ENCODE measurements around the gene CCDC106.

CCDC106 gene

DNA sequence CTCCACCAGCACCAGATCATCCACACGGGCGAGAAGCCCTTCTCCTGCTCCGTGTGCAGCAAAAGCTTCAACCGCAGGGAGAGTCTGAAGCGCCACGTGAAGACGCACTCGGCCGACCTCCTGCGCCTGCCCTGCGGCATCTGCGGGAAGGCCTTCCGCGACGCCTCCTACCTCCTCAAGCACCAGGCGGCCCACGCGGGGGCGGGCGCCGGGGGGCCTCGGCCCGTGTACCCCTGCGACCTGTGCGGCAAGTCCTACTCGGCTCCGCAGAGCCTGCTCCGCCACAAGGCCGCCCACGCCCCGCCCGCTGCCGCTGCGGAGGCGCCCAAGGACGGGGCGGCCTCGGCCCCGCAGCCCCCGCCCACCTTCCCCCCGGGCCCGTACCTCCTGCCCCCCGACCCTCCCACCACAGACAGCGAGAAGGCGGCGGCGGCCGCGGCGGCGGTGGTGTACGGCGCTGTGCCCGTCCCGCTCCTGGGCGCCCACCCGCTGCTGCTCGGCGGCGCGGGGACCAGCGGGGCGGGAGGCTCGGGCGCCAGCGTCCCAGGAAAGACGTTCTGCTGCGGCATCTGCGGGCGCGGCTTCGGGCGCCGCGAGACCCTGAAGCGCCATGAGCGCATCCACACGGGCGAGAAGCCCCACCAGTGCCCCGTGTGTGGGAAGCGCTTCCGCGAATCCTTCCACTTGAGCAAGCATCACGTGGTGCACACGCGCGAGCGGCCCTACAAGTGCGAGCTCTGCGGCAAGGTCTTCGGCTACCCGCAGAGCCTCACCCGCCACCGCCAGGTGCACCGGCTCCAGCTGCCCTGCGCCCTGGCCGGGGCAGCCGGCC lies 33.1 kb upstream of the CCDC106 start:
- DNase-seq: no peak

DNA sequence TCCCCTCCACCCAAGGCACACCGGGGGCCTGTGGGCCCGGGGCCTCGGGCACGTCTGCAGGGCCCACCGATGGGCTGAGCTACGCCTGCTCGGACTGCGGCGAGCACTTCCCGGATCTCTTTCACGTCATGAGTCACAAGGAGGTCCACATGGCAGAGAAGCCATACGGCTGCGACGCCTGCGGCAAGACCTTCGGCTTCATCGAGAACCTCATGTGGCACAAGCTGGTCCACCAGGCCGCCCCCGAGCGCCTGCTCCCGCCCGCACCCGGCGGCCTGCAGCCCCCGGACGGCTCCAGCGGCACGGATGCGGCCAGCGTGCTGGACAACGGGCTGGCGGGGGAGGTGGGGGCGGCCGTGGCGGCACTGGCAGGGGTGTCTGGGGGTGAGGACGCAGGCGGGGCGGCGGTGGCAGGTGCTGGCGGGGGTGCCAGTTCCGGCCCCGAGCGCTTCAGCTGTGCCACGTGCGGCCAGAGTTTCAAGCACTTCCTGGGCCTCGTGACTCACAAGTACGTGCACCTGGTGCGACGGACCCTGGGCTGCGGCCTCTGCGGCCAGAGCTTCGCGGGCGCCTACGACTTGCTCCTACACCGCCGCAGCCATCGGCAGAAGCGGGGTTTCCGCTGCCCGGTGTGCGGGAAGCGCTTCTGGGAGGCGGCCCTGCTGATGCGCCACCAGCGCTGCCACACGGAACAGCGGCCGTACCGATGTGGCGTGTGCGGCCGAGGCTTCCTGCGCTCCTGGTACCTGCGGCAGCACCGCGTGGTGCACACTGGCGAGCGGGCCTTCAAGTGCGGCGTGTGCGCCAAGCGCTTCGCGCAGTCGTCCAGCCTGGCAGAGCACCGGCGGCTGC lies 32.2 kb upstream of the CCDC106 start:
- DNase-seq: no peak

DNA sequence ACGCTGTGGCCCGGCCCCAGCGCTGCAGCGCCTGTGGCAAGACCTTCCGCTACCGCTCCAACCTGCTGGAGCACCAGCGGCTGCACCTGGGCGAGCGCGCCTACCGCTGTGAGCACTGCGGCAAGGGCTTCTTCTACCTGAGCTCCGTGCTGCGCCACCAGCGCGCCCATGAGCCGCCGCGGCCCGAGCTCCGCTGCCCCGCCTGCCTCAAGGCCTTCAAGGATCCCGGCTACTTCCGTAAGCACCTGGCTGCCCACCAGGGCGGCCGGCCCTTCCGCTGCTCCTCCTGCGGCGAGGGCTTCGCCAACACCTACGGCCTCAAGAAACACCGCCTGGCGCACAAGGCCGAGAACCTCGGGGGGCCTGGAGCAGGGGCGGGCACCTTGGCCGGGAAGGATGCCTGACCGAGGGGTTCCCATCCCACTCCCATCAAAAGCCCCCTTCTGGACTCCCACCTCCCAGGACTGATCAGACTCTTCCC lies 31.6 kb upstream of the CCDC106 start:
- DNase-seq: no peak

DNA sequence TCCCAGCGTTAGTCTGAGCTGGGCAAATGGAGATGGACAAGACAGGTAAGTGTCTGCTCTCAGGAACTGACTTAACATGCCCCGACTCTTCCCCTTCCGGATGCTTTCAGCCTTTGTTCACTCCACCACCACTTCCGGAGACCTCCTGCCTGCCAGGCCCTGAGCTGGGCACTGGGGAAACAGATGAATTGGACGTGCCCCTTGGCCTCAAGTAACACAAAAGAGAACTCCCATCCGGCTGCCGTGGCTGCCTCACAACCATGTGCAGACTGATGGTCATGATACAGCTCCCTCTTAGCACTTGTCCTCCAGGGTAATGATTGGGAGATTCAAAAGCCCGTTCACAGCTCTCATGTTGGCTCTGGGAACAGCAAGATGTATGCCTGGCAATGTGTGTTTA lies 30.6 kb upstream of the CCDC106 start:
- DNase-seq: no peak

DNA sequence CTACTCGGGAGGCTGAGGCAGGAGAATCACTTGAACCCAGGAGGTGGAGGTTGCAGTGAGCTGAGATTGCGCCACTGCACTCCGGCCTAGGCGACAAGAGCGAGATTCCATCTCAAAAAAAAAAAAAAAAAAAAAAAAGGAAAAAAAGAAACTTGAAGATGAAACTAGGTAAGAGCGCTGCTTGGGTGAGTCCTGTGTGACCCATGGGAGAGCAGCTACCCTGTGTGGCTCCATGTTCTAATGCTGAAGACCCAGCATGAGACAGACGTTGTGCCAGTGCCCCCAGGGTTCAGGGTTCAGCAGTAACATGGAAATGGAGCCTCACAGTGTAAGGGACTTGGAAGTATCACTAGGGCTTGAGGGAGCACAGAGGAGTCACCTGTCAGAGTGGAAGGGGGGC lies 29.6 kb upstream of the CCDC106 start:
- no peak for DNase-seq

DNA sequence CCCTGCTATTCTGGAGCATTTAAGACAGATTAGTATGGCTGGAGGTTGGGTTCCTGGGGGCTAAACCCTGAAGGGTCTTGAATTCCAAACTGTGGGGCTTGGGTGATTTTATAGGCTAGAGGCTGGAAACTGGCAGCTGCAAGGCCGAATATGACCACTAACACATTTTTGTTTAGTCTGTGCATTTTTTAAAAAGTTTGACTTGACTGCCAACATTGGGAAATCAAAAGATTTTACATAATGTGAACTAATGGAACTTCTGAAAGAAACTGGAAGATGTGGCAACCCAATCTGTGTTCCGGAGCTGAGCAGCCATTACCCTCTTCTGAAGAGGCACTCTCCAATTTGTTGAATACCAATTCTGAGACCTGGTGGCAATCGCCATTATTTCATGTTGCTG lies 28.7 kb upstream of the CCDC106 start:
- no peak for DNase-seq

DNA sequence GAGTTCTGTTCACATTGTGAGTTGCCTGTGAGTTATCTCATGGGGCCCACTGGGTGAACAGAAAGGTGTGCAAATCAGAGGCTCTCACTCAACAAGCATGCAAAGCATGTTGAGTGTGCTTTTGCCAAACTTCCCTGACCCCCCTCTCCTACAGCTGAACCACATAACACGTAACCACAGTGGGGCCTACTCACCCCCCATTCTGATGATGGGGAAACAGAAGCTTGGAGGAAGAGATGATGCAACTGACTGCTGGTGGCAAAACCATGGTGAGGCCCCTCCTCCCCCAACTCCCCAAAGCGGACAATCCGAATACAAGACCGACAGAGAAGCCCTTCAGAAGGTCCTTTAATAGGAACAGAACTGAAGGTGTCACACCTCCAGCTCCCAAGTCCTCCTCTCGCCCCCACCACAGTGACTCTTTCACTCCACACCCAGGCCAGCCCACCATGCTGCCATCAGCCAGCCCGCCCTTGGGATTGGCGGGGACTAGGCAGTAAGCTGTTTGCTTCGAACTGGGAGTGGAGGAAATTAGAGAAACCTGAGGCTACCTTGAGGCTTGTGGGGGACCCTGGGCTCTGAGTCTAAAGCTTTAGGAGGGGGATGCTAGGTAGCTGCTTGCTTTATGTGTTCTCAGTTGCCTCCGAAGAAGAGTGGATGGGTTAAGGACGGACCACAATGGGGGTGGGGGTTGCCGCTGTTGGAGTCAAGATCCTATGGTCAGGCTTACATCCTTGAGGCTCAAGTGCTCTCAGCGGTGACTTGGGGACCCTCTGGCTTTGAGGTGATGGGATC lies 27.4 kb upstream of the CCDC106 start:
- DNase-seq: no peak

DNA sequence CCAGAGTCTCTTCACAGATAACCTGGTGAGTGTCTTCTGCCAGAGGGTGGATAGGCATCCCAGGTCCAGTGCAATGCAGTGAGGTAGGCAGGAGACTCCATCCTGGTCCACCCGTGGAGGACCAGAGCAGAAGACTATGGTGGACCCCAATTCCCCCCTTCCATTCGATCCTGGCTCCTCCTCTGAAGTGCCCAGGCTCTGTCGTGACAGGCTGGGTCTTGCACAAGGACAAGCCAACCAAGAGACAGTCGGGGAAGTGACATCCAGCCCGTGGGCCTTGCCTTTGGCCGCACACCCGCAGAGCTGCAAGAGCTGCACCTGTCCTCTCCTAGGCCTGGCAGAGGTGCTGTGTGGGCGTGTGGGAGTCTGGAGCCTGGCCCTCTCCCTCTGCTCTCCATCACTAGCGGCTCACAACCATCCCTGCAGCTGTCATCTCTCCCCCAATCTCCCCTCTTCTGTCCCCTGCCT lies 26.8 kb upstream of the CCDC106 start:
- DNase-seq: no peak

DNA sequence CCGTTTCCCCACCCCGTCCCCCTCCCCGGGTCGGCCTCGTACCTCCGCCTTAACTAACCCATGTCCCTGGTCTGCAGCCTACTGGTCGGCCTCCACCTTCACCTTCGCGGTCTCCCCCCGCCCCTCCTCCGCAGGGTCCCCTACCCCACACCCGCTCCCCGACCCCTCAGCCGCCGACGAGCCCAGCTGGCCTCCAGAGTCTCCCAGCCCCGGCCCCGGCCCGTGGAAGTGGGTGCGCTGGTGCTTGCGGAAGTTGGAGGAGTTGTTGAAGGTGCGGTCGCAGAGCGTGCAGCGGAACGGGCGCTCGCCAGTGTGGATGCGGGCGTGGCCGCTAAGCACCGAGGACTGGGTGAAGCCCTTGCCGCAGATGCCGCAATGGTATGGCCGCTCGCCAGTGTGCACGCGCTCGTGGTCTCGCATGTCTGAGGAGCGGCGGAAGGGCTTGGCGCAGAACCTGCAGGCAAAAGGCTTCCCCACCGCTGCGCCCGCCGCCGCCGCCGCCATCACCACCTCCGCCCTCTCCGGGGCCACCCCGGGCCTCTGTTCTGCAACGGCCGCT lies 26.3 kb upstream of the CCDC106 start:
- DNase-seq: no peak

DNA sequence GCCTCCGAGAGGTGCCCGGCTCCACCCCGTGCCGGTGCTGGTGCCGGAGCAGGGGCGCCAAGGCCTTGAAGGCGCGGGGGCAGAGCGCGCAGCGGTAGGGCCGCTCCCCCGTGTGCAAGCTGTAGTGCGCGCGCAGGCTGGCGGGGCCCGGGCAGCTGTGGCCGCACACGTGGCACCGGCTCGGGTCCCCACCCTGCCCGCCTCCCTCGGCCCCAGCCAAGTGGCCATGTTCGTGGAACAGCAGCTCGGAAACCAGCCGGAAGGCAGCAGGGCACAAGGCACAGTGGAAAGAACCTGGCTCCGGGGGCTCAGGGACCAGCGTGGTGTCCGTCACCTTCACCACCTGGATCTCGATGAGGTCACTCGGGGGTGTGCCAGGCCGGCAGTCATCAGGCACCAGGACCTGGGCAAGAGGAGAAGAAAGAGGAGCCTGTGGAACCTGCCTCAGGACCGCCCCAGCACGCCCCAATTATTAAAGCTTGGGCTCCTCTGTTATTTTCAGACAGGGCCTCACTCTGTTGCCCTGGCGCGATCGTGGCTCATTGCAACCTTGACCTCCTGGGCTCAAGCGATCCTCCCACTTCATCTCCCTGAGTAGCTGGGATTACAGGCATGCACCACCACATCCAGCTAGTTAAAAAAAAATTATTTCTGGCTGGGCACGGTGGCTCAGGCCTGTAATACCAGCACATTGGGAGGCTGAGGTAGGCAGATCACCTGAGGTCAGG lies 25.6 kb upstream of the CCDC106 start:
- no peak for DNase-seq

DNA sequence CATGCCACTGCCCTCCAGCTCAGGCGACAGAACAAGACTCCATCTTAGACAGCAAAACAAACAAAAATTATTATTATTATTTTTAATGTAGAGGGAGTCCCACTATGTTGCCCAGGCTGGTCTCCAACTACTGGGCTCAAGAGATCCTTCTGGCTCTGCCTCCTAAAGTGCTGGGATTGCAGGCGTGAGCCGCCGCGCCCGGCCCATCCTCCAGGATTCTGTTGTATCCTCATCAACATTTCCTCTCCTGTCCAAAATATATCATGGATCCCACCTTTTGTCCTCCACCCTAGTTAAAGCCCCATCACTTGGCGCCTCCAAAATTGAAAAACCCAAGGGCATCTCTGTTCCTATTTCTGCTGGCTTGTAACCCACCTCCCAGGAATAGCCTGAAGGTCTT lies 24.9 kb upstream of the CCDC106 start:
- DNase-seq: no peak

DNA sequence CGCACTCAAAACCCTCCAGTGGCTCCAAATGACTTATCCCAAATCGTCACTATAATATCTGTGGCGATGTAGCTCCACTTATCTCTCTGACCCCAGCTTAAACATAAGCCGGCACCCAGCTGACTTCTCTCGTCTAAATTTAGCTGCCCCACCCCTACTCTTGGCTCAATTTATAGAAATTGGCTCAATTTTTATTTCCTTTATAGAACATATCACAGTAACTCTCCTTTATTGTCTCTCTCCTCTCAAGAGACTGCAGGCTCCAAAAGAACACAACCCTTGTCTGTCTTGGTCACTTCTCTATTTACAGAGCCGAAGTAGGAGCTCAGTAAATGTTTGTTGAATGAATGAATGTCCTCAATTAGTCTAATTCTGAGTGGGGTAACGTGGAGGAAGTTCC lies 24.5 kb upstream of the CCDC106 start:
- no peak for DNase-seq

DNA sequence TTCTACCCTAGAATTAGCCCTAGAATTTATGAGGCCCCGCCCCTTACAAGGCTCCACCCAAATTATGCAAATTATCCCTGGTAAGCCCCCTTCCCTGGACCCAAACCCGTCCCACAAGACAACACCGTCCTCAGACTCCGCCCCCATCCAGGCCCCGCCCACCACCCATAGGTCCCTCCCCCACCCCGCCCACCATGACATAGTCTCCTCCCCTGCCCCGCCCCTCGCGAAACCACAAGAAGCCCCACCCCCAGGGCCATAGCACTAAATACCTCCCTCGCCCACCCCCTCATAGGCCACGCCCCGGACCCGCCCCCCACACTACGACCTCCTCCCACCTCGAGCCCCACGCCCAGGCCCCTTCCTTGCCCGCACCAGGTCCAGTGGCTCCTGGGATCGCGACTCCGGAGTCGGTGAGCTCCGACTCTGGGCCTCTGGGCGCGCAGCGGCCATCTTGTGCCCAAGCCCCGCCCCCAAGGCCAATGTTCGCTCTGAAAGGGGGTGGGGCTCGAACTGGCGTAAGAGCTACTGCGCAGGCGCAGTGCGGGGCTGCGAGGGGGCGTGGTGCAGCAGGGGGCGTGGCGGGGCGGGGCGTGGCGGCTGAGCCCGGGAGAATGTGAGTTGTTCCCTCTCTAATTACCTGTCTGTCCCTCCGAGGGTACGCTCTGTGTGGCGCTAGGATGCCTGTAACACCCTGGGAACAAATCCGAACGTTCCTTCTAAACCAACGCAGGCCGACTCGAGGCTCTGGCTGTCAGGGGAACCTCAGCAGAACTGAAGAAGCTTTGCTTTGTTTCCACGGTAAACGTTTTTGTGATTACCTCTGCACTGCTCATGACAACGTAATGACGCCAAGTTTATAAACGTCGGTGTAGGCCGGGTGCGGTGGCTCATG lies 23.7 kb upstream of the CCDC106 start, which contains the start of gene ZNF784:
Gene ZNF784 (minus strand): TSS at position 458 of the 895 bp plus-strand sequence. CDS start 5 bp downstream, at position 453.
- DNase-seq: peak; percentile 91

DNA sequence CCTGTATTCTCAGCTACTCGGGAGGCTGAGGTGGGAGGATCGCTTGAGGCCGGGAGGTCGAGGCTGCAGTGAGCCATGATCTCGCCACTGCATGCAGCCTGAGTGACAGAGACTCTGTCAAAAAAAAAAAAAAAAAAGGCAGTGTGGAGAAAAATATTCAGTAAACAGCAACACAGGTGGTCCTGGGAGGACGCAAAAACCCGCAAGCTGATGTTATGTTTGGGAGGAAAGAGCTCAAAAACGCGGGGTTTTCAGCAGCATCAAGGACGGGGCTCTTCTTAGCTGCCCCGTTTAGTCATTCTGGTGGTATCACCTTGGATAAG lies 23.0 kb upstream of the CCDC106 start:
- DNase-seq: no peak

DNA sequence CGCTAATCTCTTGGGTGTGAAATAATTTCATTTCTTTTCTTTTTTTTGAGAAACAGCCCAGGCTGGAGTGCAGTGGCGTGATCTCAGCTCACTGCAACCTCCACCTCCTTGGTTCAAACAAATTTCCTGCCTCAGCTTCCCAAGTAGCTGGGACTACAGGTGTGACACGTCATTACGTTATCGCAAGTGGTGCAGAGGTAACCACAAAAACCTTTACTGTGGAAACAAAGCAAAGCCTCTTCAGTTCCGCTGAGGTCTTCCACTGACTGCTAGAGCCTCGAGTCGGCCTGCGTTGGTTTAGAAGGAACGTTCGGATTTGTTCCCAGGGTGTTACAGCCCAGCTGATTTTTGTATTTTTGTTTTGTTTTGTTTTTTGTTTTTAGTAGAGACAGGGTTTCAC lies 21.7 kb upstream of the CCDC106 start:
- no peak for DNase-seq

DNA sequence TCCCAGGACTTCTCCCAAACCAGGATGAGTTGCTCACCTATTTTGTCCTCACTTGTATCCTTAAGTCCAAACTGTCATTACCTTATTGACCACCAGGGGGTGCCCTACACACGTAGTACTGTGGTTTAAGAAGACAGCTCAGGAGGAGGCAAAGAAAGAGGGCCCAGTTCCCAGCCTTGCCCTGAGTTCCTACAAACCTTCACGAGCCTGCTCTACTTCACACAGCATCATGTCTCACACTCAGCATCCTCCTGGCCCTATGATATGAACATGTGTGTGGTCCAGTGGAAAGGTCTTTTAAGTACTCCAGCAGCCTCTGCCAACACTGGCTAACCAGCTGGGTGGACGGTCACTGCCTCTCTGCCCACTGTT lies 15.6 kb upstream of the CCDC106 start:
- DNase-seq: peak; percentile 83

DNA sequence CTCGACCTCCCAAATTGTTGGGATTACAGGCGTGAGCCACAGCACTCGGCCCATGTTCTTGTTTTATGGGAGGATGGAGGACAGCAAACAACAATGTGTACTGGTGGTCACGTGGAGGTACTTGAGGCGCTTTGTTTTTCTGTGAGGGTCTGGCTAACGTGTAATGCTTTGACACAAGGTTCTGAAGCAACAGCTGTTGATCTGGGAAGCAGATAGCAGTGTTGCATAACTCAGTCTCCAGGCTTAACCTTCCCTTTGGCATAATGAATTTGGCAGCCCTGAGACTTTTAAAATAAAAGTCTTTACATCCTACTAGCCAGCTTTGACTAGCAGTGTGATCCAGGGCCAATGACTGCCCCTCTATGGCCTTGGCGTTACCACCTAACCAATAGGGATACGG lies 14.2 kb upstream of the CCDC106 start:
- DNase-seq: no peak

DNA sequence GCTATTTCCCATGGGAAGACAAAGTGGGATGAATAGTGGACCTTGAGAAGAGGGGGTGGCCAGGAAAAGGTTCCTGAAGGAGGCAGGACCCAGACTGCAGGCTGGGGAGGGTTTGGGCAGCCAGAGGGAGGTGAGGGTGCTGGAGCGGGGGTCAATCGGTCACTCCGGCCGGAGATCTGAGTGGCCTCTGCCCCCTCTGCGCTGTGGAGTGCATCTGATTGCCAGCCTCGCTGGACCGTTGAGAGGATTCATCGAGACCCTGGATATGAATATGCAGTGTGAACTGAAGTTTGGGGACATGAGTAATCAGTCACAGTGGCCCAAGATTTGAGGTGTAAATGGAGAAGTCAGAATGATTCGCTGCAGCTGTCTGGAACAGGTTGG lies 12.7 kb upstream of the CCDC106 start:
- no peak for DNase-seq

DNA sequence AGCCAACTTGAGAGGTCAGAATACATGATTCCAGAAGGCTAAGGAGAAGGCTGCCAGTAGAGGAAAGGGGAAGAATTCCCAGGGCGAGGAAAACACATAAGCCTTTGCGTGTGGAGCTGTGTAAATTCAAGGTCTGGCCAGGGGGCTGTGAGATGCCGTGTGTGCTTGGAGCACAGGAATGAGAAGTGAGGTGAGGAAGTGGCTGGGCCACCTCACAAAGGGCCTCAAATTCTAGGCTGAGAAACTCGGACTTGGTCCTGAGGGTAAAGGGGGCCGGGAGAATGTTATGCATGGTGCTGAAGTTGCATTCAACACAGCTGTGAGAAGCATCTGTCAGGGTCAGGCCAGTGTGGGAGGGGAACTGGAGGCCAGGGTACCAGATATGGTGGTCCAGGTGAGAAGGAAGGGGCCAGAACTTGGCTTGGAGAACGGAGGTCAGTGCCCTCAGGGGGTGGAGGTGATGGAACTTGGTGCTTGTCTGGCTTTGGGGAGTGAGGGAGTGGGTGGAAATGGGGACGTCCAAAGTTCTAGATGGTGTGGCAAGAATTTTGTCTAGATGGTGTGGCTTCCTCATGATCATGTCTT lies 12.1 kb upstream of the CCDC106 start:
- no peak for DNase-seq

DNA sequence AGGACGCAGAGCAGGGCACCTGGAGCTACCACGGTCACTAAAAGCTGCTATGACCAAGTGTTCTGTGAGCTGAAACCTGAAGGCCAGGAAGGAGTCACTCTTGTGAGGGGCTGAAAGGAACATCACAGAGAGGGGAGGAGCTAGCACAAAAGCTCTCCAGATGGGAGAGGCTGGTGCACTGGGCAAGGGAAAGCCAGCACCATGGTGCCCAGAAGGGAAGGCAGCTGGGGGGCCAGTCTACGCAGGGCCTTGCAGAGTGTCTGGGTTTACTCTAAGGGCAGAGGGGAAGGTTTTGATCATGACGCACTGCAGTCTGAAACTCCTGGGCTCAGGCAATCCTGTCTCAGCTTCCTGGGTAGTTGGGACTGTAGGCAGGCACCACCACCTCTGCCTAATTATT lies 11.3 kb upstream of the CCDC106 start:
- no peak for DNase-seq

DNA sequence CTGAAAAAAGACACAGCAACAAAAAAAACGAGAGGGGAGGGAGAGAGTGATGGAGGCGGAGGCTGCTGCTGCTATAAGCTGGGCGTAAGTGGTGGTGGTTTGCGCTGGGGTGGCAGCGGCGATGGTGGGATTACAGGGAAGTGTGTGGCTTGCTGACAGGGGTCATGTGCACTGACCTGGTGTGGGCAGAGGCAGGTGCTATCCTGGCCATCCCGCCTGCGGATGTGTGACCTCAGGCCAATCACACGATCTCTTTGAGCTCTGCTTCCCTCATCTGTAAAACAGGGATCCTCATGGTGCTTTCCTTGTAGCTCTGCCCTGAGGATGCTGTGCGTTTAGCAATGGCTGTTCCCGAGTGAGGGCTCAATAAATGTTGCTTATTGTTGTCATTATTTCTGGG lies 10.5 kb upstream of the CCDC106 start:
- DNase-seq: no peak
